Panc1 (cell line): Measurements from ENCODE around the gene ABCB8. TPM values are rescaled to one million over a fixed set of nuclear protein-coding genes. Genes with fewer than 3 reads are reported as not detected.

ENCODE experiments used
- ATAC-seq: fragments of 200-7000 bp; cut with Tn5 transposase; 2 replicates; pipeline ENCODE4 v1.9.1; 2020; ENCODE audit warnings: mild to moderate bottlenecking, moderate library complexity
- BruUV-seq: library from RNA; stranded (reverse); fragments of 400-500 nt; replicated peaks from 2 replicates; lab custom pipeline; 2021; lab: Mats Ljungman, UMichigan
- CTCF ChIA-PET: fragments of 300-600 bp; sonication (Branson Sonifier 250); formaldehyde crosslinking; loops from one replicate; lab custom pipeline; 2022; ENCODE audit warnings: antibody characterized with exemption; lab: Charles Lee
- POLR2A ChIA-PET: fragments of 300-600 bp; sonication (Branson Sonifier 250); formaldehyde crosslinking; loops from one replicate; lab custom pipeline; 2022; ENCODE audit warnings: antibody characterized with exemption; lab: Charles Lee
- DNase-seq: peaks from one replicate; pipeline ENCODE4 v3.0.0-alpha.2; 2010; ENCODE audit warnings: low read depth, low spot score
- H3K27ac ChIP-seq: 2 replicates; pipeline ENCODE4 v1.5.1; 2011; ENCODE audit warnings: mild to moderate bottlenecking, low read length, inconsistent platforms
- H3K27me3 ChIP-seq: fragments of 200-500 bp; sonication (Bioruptor generic); 2 replicates; pipeline ENCODE4 v1.6.0; 2014; ENCODE audit warnings: low read length, inconsistent platforms; ENCODE audit not compliant: control insufficient read depth, insufficient read depth
- H3K36me3 ChIP-seq: fragments of 200-500 bp; sonication (Bioruptor generic); 2 replicates; pipeline ENCODE4 v1.5.1; 2014; ENCODE audit warnings: inconsistent platforms, mild to moderate bottlenecking, low read length, moderate library complexity; ENCODE audit not compliant: control insufficient read depth, insufficient read depth
- H3K4me1 ChIP-seq: 2 replicates; pipeline ENCODE4 v1.5.1; 2011; ENCODE audit warnings: inconsistent platforms, mild to moderate bottlenecking, low read length, moderate library complexity; ENCODE audit not compliant: control insufficient read depth, insufficient read depth
- H3K4me3 ChIP-seq, 2 experiments: 2 replicates each; pipeline ENCODE4 v1.5.1; 2011 to 2012; ENCODE audit warnings: low read depth in 2 of 2, low read length in 2 of 2, mild to moderate bottlenecking in 2 of 2, inconsistent platforms in 1 of 2, moderate library complexity in 1 of 2
- H3K9me3 ChIP-seq: fragments of 200-500 bp; sonication (Bioruptor generic); 2 replicates; pipeline ENCODE4 v1.5.1; 2014; ENCODE audit warnings: low read depth, mild to moderate bottlenecking, inconsistent platforms, low read length, moderate library complexity; ENCODE audit not compliant: control insufficient read depth, insufficient read depth
- CTCF ChIP-seq: fragments of 450-650 bp; IDR thresholded peaks from 2 replicates; pipeline ENCODE4 v1.5.1; 2017; ENCODE audit warnings: mild to moderate bottlenecking
- POLR2AphosphoS5 ChIP-seq: IDR thresholded peaks from 2 replicates; pipeline ENCODE4 v1.6.1; 2012; ENCODE audit warnings: mild to moderate bottlenecking, low read depth, low read length, moderate library complexity
- REST ChIP-seq, 2 experiments: IDR thresholded peaks; 2 replicates each; pipeline ENCODE4 v1.6.1; 2011 to 2012; ENCODE audit warnings: low read depth in 2 of 2, control low read depth in 1 of 2, low read length in 1 of 2, mild to moderate bottlenecking in 1 of 2, moderate library complexity in 1 of 2; ENCODE audit not compliant: insufficient read depth in 1 of 2
- SIN3A ChIP-seq: IDR thresholded peaks from 2 replicates; pipeline ENCODE4 v1.6.1; 2012; ENCODE audit warnings: low read depth, mild to moderate bottlenecking, low read length, moderate library complexity, borderline replicate concordance; ENCODE audit not compliant: insufficient read depth
- TCF7L2 ChIP-seq: IDR thresholded peaks from 2 replicates; pipeline ENCODE4 v1.6.1; 2011; ENCODE audit warnings: mild to moderate bottlenecking, low read depth, low read length, inconsistent platforms
- in situ Hi-C: cut with HindIII; loops from 2 replicates; pipeline ENCODE4 v1.10.0; 2016; ENCODE audit warnings: low sequenced_read_pairs, low pct_unique_long_range_greater_than_20kb
- intact Hi-C: fragments of 100-400 bp; cut with micrococcal nuclease; formaldehyde crosslinking; loops from one replicate; pipeline ENCODE4 v1.10.0; 2022; ENCODE audit not compliant: unreplicated experiment
- total RNA-seq: library from RNA; stranded (reverse); gene quantifications from one replicate; pipeline ENCODE4 v1.2.1, GENCODE V29; 2021; ENCODE audit not compliant: unreplicated experiment

The ABCB8 gene
- total RNA-seq, 1 experiment from 2014 or later = 49.8 TPM

- Histone ChIP-seq H3K9me3 (no peaks in the 10 kb centered on the region), H3K4me3 (peak overlapping the region; percentile 5 to 41; a peak in 2 of 4 replicates), H3K36me3 (no peaks in the 10 kb centered on the region), H3K27ac (peak overlapping the region; percentile 12; the same call in 1 of the 2 replicates), H3K27me3 (no peaks in the 10 kb centered on the region), H3K4me1 (peaks cover 34% of the 10 kb centered on the region)
- BruUV-seq = no TSS peak
- peak; percentile 97 for TF ChIP-seq CTCF
- no peak for TF ChIP-seq POLR2AphosphoS5
- ChIA-PET POLR2A (no interaction called here), CTCF (interaction anchor here (0.8 to 2.4 kb wide), 7 partner anchors 10 to 68 kb away, joined by 3 to 11 read pairs (median 4); partner anchors contain the start of gene ABCB8)
- intact Hi-C loops = no loop called here
- in situ Hi-C loops = no loop called here
- no peak for DNase-seq
- ATAC-seq = peak; percentile 85
These were observed 19.5 kb upstream of the ABCB8 start for GRCh38 chr7:151008511-151009323.

- Histone ChIP-seq H3K27ac (no peak overlapping the region), H3K27me3 (no peaks in the 10 kb centered on the region), H3K4me3 (no peak overlapping the region; a peak in 1 of 4 replicates), H3K9me3 (no peaks in the 10 kb centered on the region), H3K4me1 (peaks cover 34% of the 10 kb centered on the region), H3K36me3 (no peaks in the 10 kb centered on the region)
- ChIA-PET POLR2A (interaction anchor here (0.7 kb wide), 1 partner anchor 1505 kb away, joined by 4 read pairs; no protein-coding TSS in a partner anchor), CTCF (interaction anchor here (0.6 to 2.4 kb wide), 10 partner anchors 9 to 111 kb away, joined by 3 to 16 read pairs (median 4); partner anchors contain the start of genes ABCB8 and FASTK)
- BruUV-seq = no TSS peak
- intact Hi-C loops (no loop called here), in situ Hi-C loops (no loop called here)
- DNase-seq (no peak), ATAC-seq (no peak)
- TF ChIP-seq REST (IDR thresholded peaks at IDR 0.05; ENCODE audit: insufficient read depth in 1 of 2, low read depth in 2 of 2, low read length in 1 of 2) = no peak
- no peak for TF ChIP-seq SIN3A
- no peak for TF ChIP-seq CTCF
- TF ChIP-seq POLR2AphosphoS5 = no peak
- no peak for TF ChIP-seq TCF7L2
These were observed 18.8 kb upstream of the ABCB8 start for GRCh38 chr7:151009327-151010036.
